GM12864 (cell line): ENCODE measurements around the gene MAGI3.

Experiments
- DNase-seq: peaks from one replicate; pipeline ENCODE4 v3.0.0-alpha.2; 2011; ENCODE audit warnings: low read depth
- H3K4me3 ChIP-seq: 2 replicates; pipeline ENCODE4 v1.5.1; 2011; ENCODE audit warnings: mild to moderate bottlenecking, low read depth, low read length, control low read depth
- TF ChIP-seq, protein P1 (sequence below): IDR thresholded peaks from 2 replicates; pipeline ENCODE4 v1.5.1; 2011; ENCODE audit warnings: low read depth, mild to moderate bottlenecking, moderate library complexity, low read length, control low read depth, inconsistent platforms; ENCODE audit errors: missing control alignments

MAGI3 gene

DNA sequence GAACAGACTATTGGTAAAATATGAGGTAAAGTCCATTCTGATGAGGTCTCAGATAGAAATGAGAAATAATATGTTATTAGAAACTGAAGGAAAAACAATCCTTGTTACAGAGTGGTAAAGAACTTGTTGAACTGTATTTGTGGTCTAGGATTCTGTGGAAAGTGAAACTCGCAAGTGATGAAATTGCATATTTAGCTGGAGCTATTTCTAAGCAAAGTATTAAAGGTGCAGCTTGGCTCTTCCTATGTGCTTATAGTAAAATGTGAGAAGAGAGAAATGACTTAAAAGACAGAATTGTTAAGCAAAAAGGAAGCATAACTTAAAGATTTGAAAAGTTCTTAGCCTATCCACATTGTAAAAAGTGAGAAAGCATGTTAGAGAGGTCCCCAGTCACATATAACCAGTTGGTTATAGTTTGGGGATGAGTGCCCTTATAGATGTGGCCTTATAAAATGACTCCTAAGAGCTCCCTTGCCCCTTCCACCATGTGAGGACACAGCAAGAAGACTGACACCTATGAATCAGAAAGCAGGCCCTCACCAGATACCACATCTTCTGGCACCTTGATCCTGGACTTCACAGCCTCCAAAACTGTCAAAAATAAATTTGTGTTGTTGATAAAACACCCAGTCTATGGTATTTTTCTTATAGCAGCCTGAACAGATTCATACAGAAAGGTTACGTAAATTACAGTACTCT lies 344.2 kb downstream of the MAGI3 start:
- TF ChIP-seq, protein P1, sequence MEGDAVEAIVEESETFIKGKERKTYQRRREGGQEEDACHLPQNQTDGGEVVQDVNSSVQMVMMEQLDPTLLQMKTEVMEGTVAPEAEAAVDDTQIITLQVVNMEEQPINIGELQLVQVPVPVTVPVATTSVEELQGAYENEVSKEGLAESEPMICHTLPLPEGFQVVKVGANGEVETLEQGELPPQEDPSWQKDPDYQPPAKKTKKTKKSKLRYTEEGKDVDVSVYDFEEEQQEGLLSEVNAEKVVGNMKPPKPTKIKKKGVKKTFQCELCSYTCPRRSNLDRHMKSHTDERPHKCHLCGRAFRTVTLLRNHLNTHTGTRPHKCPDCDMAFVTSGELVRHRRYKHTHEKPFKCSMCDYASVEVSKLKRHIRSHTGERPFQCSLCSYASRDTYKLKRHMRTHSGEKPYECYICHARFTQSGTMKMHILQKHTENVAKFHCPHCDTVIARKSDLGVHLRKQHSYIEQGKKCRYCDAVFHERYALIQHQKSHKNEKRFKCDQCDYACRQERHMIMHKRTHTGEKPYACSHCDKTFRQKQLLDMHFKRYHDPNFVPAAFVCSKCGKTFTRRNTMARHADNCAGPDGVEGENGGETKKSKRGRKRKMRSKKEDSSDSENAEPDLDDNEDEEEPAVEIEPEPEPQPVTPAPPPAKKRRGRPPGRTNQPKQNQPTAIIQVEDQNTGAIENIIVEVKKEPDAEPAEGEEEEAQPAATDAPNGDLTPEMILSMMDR, result no peak
- no peak overlapping the region for H3K4me3 ChIP-seq
- no peak for DNase-seq
